ENCODE data around the gene PTGDS. TPM values are rescaled to one million over a fixed set of nuclear protein-coding genes. Genes with fewer than 3 reads are reported as not detected.

Gene PTGDS
- total and polyA plus RNA-seq, 10 of the 15 experiments (the other 5 are each of a cell fraction or from before 2014, with no cell fraction given): not detected

DNA sequence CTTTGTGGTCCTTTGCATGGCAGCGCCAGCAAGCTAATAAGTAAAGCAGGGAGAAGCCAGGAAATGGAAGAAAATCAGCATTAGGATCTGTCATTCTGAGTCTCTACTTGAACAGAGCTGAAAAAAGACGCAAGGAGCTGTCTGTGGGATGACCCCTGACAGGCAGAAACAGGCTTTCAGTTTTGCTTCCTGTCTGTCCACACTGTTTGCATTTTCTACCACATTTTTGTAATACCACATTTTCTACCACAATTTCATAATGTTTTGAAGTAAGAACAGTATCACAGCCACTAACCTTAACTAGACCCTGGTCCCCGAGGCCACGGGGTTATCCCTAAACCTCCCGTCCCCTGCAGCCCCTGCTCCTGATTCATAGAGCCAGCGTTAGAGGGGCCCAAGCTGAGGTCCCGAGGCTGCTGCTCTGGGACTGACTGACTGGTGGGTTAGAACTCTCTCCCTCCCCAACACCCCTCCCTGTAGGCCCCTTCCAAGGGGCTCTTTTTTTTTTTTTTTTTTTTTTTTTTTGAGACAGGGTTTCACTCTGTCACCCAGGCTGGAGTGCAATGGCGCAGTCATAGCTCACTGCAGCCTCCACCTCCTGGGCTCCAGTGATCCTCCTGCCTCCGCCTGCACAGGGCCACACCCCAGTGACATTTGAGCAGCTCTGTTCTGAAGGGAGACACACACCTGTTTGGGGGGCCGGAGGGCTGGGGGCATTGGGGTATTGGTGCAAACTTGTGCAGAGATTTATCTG, 23.1 kb downstream of the PTGDS start:
- H3K36me3 ChIP-seq (ENCODE audit: control insufficient read depth in 2 of 2, insufficient read depth in 2 of 2, low read length in 1 of 2): no peaks in the 10 kb centered on the region
- intact Hi-C loops (cut with micrococcal nuclease; ENCODE audit: unreplicated experiment) (no loop called here), in situ Hi-C loops (cut with MboI) (no loop called here)
- no peak overlapping the region for H3K27ac ChIP-seq (ENCODE audit: control insufficient read depth, insufficient read depth)
- ChIA-PET CTCF (interaction anchor here (0.9 to 2.8 kb wide), 7 partner anchors 8 to 71 kb away, joined by 3 to 17 read pairs (median 4); no protein-coding TSS in a partner anchor), RAD21 (ENCODE audit: unreplicated experiment) (interaction anchor here (0.6 to 3.6 kb wide), 8 partner anchors 24 to 717 kb away, joined by 3 to 16 read pairs (median 4); no protein-coding TSS in a partner anchor), SMC1A (ENCODE audit: uncharacterized antibody, unreplicated experiment) (interaction anchor here (0.9 to 1.7 kb wide), 4 partner anchors 35 to 99 kb away, joined by 3 to 6 read pairs (median 5); no protein-coding TSS in a partner anchor), POLR2A (interaction anchor here (0.6 to 1.8 kb wide), 5 partner anchors 9 to 119 kb away, joined by 3 to 5 read pairs (median 3); partner anchors contain the start of gene TRAF2)
- no peak overlapping the region for H3K9ac ChIP-seq (ENCODE audit: control insufficient read depth, insufficient read depth, low read length)
- peak overlapping the region; percentile 79 for H3K4me2 ChIP-seq (ENCODE audit: control insufficient read depth, insufficient read depth)
- WGBS (ENCODE audit: insufficient coverage, insufficient replicate concordance, low lambda C conversion rate, missing lambda C conversion rate): 1% methylated on average over 9 of the region's 10 CpGs
- peaks cover 2% of the 10 kb centered on the region; the same call in 1 of the 3 replicates for H3K9me3 ChIP-seq (replicated peaks; ENCODE audit: control insufficient read depth, insufficient read depth, low read length)
- DNase-seq (ENCODE audit: low read depth, low spot score) (peak; percentile 82), ATAC-seq (peak; percentile 87), FAIRE-seq (peak; percentile 99)
- H3K4me3 ChIP-seq: no peak overlapping the region
- peaks cover 37% of the 10 kb centered on the region for H3K4me1 ChIP-seq (ENCODE audit: control insufficient read depth, insufficient read depth, low read length)
- peaks cover 2 to 10% of the 10 kb centered on the region in 2 experiments; a peak in 3 of 4 replicates for H3K27me3 ChIP-seq (replicated peaks in 1 of 2; ENCODE audit: control insufficient read depth in 2 of 2, insufficient read depth in 2 of 2, low read length in 1 of 2)
- BruUV-seq (replicated peaks): no TSS peak
- no peaks in the 10 kb centered on the region for H4K20me1 ChIP-seq (ENCODE audit: control insufficient read depth, insufficient read depth)
- H2AFZ ChIP-seq (ENCODE audit: control insufficient read depth, low read depth, low read length): peak overlapping the region; percentile 54
- H3K79me2 ChIP-seq (ENCODE audit: control insufficient read depth, insufficient read depth, low read length): no peaks in the 10 kb centered on the region
- TF ChIP-seq NR2F1 (conservative IDR thresholded peaks at IDR 0.05) (peak; percentile 99), SMAD1 (IDR thresholded peaks at IDR 0.05; ENCODE audit: low read depth, partially characterized antibody) (no peak), EP300 (IDR thresholded peaks at IDR 0.05; ENCODE audit: borderline replicate concordance in 1 of 2, control insufficient read depth in 1 of 2, low read depth in 2 of 2, low read length in 2 of 2) (peak; percentile 50 to 51; a peak in 2 of 4 replicates), ATF7 (IDR thresholded peaks at IDR 0.05; ENCODE audit: low read depth) (peak; percentile 84), POLR2AphosphoS2 (IDR thresholded peaks at IDR 0.05; ENCODE audit: low read depth, low read length) (no peak), BCL11A (IDR thresholded peaks at IDR 0.05; ENCODE audit: low read depth, low read length) (0 out of 2 replicates have a peak, but pooled peaks have one; percentile 6), ZBED1 (IDR thresholded peaks at IDR 0.05; ENCODE audit: borderline replicate concordance) (no peak), BRCA1 (IDR thresholded peaks at IDR 0.05; ENCODE audit: low read depth, low read length) (no peak)
- TF ChIP-seq, protein P1, sequence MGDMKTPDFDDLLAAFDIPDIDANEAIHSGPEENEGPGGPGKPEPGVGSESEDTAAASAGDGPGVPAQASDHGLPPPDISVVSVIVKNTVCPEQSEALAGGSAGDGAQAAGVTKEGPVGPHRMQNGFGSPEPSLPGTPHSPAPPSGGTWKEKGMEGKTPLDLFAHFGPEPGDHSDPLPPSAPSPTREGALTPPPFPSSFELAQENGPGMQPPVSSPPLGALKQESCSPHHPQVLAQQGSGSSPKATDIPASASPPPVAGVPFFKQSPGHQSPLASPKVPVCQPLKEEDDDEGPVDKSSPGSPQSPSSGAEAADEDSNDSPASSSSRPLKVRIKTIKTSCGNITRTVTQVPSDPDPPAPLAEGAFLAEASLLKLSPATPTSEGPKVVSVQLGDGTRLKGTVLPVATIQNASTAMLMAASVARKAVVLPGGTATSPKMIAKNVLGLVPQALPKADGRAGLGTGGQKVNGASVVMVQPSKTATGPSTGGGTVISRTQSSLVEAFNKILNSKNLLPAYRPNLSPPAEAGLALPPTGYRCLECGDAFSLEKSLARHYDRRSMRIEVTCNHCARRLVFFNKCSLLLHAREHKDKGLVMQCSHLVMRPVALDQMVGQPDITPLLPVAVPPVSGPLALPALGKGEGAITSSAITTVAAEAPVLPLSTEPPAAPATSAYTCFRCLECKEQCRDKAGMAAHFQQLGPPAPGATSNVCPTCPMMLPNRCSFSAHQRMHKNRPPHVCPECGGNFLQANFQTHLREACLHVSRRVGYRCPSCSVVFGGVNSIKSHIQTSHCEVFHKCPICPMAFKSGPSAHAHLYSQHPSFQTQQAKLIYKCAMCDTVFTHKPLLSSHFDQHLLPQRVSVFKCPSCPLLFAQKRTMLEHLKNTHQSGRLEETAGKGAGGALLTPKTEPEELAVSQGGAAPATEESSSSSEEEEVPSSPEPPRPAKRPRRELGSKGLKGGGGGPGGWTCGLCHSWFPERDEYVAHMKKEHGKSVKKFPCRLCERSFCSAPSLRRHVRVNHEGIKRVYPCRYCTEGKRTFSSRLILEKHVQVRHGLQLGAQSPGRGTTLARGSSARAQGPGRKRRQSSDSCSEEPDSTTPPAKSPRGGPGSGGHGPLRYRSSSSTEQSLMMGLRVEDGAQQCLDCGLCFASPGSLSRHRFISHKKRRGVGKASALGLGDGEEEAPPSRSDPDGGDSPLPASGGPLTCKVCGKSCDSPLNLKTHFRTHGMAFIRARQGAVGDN (IDR thresholded peaks at IDR 0.05): no peak
- TF ChIP-seq, protein P2, sequence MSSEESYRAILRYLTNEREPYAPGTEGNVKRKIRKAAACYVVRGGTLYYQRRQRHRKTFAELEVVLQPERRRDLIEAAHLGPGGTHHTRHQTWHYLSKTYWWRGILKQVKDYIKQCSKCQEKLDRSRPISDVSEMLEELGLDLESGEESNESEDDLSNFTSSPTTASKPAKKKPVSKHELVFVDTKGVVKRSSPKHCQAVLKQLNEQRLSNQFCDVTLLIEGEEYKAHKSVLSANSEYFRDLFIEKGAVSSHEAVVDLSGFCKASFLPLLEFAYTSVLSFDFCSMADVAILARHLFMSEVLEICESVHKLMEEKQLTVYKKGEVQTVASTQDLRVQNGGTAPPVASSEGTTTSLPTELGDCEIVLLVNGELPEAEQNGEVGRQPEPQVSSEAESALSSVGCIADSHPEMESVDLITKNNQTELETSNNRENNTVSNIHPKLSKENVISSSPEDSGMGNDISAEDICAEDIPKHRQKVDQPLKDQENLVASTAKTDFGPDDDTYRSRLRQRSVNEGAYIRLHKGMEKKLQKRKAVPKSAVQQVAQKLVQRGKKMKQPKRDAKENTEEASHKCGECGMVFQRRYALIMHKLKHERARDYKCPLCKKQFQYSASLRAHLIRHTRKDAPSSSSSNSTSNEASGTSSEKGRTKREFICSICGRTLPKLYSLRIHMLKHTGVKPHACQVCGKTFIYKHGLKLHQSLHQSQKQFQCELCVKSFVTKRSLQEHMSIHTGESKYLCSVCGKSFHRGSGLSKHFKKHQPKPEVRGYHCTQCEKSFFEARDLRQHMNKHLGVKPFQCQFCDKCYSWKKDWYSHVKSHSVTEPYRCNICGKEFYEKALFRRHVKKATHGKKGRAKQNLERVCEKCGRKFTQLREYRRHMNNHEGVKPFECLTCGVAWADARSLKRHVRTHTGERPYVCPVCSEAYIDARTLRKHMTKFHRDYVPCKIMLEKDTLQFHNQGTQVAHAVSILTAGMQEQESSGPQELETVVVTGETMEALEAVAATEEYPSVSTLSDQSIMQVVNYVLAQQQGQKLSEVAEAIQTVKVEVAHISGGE (CRISPR knock-in tag; IDR thresholded peaks at IDR 0.05): no peak
- TF ChIP-seq, protein P3, sequence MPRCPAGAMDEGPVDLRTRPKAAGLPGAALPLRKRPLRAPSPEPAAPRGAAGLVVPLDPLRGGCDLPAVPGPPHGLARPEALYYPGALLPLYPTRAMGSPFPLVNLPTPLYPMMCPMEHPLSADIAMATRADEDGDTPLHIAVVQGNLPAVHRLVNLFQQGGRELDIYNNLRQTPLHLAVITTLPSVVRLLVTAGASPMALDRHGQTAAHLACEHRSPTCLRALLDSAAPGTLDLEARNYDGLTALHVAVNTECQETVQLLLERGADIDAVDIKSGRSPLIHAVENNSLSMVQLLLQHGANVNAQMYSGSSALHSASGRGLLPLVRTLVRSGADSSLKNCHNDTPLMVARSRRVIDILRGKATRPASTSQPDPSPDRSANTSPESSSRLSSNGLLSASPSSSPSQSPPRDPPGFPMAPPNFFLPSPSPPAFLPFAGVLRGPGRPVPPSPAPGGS (IDR thresholded peaks at IDR 0.05; ENCODE audit: borderline replicate concordance, insufficient read depth, low read depth, low read length, poor library complexity, severe bottlenecking): no peak
